ENCODE data around the gene TLR2. TPM values are rescaled to one million over a fixed set of nuclear protein-coding genes. Genes with fewer than 3 reads are reported as not detected.

The TLR2 gene, protein sequence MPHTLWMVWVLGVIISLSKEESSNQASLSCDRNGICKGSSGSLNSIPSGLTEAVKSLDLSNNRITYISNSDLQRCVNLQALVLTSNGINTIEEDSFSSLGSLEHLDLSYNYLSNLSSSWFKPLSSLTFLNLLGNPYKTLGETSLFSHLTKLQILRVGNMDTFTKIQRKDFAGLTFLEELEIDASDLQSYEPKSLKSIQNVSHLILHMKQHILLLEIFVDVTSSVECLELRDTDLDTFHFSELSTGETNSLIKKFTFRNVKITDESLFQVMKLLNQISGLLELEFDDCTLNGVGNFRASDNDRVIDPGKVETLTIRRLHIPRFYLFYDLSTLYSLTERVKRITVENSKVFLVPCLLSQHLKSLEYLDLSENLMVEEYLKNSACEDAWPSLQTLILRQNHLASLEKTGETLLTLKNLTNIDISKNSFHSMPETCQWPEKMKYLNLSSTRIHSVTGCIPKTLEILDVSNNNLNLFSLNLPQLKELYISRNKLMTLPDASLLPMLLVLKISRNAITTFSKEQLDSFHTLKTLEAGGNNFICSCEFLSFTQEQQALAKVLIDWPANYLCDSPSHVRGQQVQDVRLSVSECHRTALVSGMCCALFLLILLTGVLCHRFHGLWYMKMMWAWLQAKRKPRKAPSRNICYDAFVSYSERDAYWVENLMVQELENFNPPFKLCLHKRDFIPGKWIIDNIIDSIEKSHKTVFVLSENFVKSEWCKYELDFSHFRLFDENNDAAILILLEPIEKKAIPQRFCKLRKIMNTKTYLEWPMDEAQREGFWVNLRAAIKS
- total RNA-seq = not detected in 2 replicates

DNA sequence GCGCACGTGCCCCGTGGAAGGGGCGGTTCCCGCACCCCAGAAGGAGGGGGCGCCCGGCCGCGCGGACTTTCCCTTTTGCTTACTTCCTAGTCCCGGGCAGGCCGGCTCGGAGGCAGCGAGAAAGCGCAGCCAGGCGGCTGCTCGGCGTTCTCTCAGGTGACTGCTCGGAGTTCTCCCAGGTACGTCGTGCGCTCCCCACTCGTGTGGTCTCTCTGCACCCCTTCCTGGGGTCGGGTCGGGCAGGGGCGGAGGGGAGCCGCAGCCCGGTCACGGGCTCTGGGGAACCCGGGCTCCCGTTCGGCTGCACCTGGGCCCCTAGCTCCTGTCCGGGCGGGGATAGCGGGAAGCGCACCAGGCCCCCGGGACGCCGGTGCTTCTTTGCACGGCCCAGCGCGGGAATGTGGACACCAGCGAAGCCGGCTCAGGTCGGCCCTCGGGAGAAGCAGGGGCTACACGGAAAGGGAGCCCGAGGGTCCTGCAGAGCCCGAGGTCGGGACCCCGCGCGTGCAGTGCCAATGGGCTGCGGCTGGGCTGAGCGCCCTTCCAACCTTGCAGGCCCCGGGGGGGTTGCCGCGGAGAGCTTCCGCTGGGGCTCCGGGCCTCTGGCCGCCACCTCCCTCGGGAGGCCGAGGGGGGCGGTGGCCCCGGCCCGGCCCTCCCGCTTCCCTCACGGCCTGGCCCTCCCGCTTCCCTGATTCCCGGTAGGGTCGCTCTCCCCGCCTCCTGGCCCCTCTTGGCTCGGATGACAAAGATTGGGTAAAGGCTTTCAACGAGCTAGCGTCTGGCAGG lies at the start of gene TLR2:
TLR2 (plus strand) TSS at position 99 of the 789 bp plus-strand sequence. CDS start 18,628 bp downstream, outside the sequence.

Other genes starting within 250 kb of the TLR2 start
- 10.4 and 12.1 TPM in 2 replicates for gene TMEM131L, start 217.9 kb upstream of the TLR2 start, total RNA-seq
- not detected in 2 replicates for gene RNF175, start 75.7 kb downstream of the TLR2 start, total RNA-seq
- not detected in 2 replicates for gene SFRP2, start 104.8 kb downstream of the TLR2 start, total RNA-seq

All from myometrial cell (primary cell).